AG04450 (cell line): Measurements from ENCODE around the gene MACROD2. TPM values are rescaled to one million over a fixed set of nuclear protein-coding genes. Genes with fewer than 3 reads are reported as not detected.

Source experiments
- CTCF ChIA-PET: fragments of 300-600, 350-600 bp; formaldehyde crosslinking; extraction: SDS; loops from one replicate; lab custom pipeline; 2022; ENCODE audit warnings: antibody characterized with exemption, inconsistent platforms; lab: Charles Lee
- POLR2A ChIA-PET: fragments of 350-600 bp; formaldehyde crosslinking; extraction: SDS; loops from one replicate; lab custom pipeline; 2021; ENCODE audit warnings: antibody characterized with exemption, inconsistent platforms; lab: Yijun Ruan, JAX
- DNase-seq: peaks from one replicate; pipeline ENCODE4 v3.0.0-alpha.2; 2011; ENCODE audit warnings: low read depth, low spot score
- H3K27ac ChIP-seq: one replicate; pipeline ENCODE4 v1.5.1; 2012; ENCODE audit warnings: low read depth, low read length, control low read depth
- H3K27me3 ChIP-seq: one replicate; pipeline ENCODE4 v1.6.0; 2012; ENCODE audit warnings: low read length; ENCODE audit not compliant: control insufficient read depth, insufficient read depth
- H3K4me3 ChIP-seq: 2 replicates; pipeline ENCODE4 v1.5.1; 2011; ENCODE audit warnings: mild to moderate bottlenecking, low read depth, low read length, control low read depth
- H3K9me3 ChIP-seq: 2 replicates; pipeline ENCODE4 v1.5.1; 2012; ENCODE audit warnings: low read length; ENCODE audit not compliant: control insufficient read depth, insufficient read depth
- CTCF ChIP-seq: IDR thresholded peaks from 2 replicates; pipeline ENCODE4 v1.5.1; 2011; ENCODE audit warnings: low read depth, low read length, control low read depth, inconsistent platforms
- polyA plus RNA-seq: library from polyadenylated mRNA; depleted of rRNA; stranded (reverse); fragments of >200 nt; gene quantifications from 2 replicates; pipeline ENCODE4 v1.2.3, GENCODE V29; 2011

The MACROD2 gene
- polyA plus RNA-seq, 1 experiment: 0.02 TPM

- no peak for DNase-seq
- TF ChIP-seq CTCF: no peak
- ChIA-PET CTCF (no interaction called here), POLR2A (no interaction called here)
- H3K4me3 ChIP-seq: no peak overlapping the region
- no peak overlapping the region for H3K27ac ChIP-seq
- no peaks in the 10 kb centered on the region for H3K27me3 ChIP-seq
- no peaks in the 10 kb centered on the region for H3K9me3 ChIP-seq
These were observed 1190.0 kb downstream of the MACROD2 start for GRCh38 chr20:15185322-15185721.

GRCh38 chr20:15185913-15186312 is 1190.6 kb downstream of the MACROD2 start:
- TF ChIP-seq CTCF: no peak
- ChIA-PET POLR2A (no interaction called here), CTCF (no interaction called here)
- Histone ChIP-seq H3K27ac (no peak overlapping the region), H3K9me3 (no peaks in the 10 kb centered on the region), H3K4me3 (no peak overlapping the region), H3K27me3 (no peaks in the 10 kb centered on the region)
- DNase-seq: no peak

- H3K4me3 ChIP-seq: no peak overlapping the region
- no peak for DNase-seq
- H3K27ac ChIP-seq: no peak overlapping the region
- ChIA-PET CTCF (no interaction called here), POLR2A (no interaction called here)
- no peaks in the 10 kb centered on the region for H3K27me3 ChIP-seq
- no peak for TF ChIP-seq CTCF
- no peaks in the 10 kb centered on the region for H3K9me3 ChIP-seq
These were observed 1192.3 kb downstream of the MACROD2 start for GRCh38 chr20:15187612-15188011.

- TF ChIP-seq CTCF: no peak
- DNase-seq: no peak
- CTCF ChIA-PET: no interaction called here
- POLR2A ChIA-PET: no interaction called here
- Histone ChIP-seq H3K4me3 (no peak overlapping the region), H3K27ac (no peak overlapping the region), H3K27me3 (no peaks in the 10 kb centered on the region), H3K9me3 (no peaks in the 10 kb centered on the region)
These were observed 1193.1 kb downstream of the MACROD2 start for GRCh38 chr20:15188415-15188814.

GRCh38 chr20:15191082-15191723 is 1195.9 kb downstream of the MACROD2 start:
- POLR2A ChIA-PET: no interaction called here
- Histone ChIP-seq H3K27ac (no peak overlapping the region), H3K4me3 (no peak overlapping the region), H3K27me3 (no peaks in the 10 kb centered on the region), H3K9me3 (no peaks in the 10 kb centered on the region)
- CTCF ChIA-PET: no interaction called here
- no peak for TF ChIP-seq CTCF
- no peak for DNase-seq
